Peyer's patch (tissue), 4 donors: ENCODE results near the gene OR2W3. TPM values are rescaled to one million over a fixed set of nuclear protein-coding genes. Genes with fewer than 3 reads are reported as not detected.

Experiments used
- DNase-seq, 3 donors: peaks; one replicate each; pipeline ENCODE4 v3.0.0-alpha.2; 2017 to 2019
- H3K27ac ChIP-seq, 4 donors: fragments of 200-600 bp; sonication (generic); one replicate each; pipeline ENCODE4 v1.5.1; 2016 to 2019
- H3K27me3 ChIP-seq, 2 donors: fragments of 200-600 bp; sonication (generic); one replicate each; pipeline ENCODE4 v1.5.1; 2019
- H3K36me3 ChIP-seq, 3 donors: fragments of 200-600 bp; sonication (generic); one replicate each; pipeline ENCODE4 v1.5.1; 2016 to 2019
- H3K4me1 ChIP-seq, 4 donors: fragments of 200-600 bp; sonication (generic); one replicate each; pipeline ENCODE4 v1.5.1; 2016 to 2019
- H3K4me3 ChIP-seq, 4 donors: fragments of 200-600 bp; sonication (generic); 1 replicate in 3 of 4; 2 replicates in 1 of 4; pipeline ENCODE4 v1.5.1; 2016 to 2019; ENCODE audit warnings: mild to moderate bottlenecking in 1 of 4
- H3K9me3 ChIP-seq, 4 donors: fragments of 200-600 bp; sonication (generic); one replicate each; pipeline ENCODE4 v1.5.1; 2016 to 2019; ENCODE audit warnings: mild to moderate bottlenecking in 1 of 4
- POLR2A ChIP-seq, 2 donors: fragments of 450-650 bp; IDR thresholded peaks; one replicate each; pipeline ENCODE4 v1.5.1; 2017; ENCODE audit warnings: antibody characterized with exemption in 2 of 2, mild to moderate bottlenecking in 2 of 2, moderate library complexity in 2 of 2
- total RNA-seq, 4 donors: library from RNA; depleted of rRNA; stranded (reverse); fragments of >200 nt; gene quantifications; one replicate each; pipeline ENCODE4 v1.1.0, GENCODE V29; 2016
- TF ChIP-seq, protein P1 (sequence below), 6 experiments: fragments of 450-650 bp in 4 of 6; fragments of 200-600 bp in 2 of 6; sonication (generic) in 1 of 6; IDR thresholded peaks; one replicate each; pipeline ENCODE4 v1.5.1; 2017 to 2019; ENCODE audit warnings: antibody characterized with exemption in 6 of 6, mild to moderate bottlenecking in 3 of 6, moderate library complexity in 1 of 6

OR2W3 gene
- 1 to 10 TPM in 1 of 4 donors, not detected in 3; 2.5 TPM for total RNA-seq

DNA sequence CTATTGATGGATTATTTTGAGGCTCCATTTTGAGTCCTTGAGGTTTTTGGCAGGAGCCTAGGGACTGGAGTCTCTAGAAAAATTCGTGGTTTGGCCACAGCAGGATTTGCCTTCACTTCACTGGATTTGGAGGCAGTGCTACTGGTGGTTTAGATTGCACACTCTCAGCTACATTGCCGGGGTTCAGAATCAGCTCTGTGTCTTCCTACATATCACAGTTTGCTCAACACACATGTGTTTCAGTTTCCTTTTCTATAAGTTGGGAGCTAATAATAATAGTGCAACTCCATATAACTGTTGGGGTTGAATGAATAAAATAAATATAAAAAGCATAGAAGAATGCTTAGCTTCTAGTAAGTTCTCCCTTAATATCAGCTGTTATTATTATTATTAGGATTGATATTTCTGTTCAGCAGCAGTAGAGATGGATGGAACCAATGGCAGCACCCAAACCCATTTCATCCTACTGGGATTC lies at the start of gene OR2W3:
TSS of gene OR2W3 (plus strand) at position 425 of the 475 bp plus-strand sequence. CDS start at position 425, 0 bp downstream.
- Histone ChIP-seq H3K4me1 (no peaks in the 10 kb centered on the region), H3K4me3 (no peak within 1 kb of the TSS), H3K36me3 (no peaks in the 10 kb centered on the region), H3K9me3 (no peaks in the 10 kb centered on the region), H3K27ac (no peak within 1 kb of the TSS), H3K27me3 (no peaks in the 10 kb centered on the region)
- no peak for TF ChIP-seq POLR2A (IDR thresholded peaks at IDR 0.05)
- TF ChIP-seq, protein P1, sequence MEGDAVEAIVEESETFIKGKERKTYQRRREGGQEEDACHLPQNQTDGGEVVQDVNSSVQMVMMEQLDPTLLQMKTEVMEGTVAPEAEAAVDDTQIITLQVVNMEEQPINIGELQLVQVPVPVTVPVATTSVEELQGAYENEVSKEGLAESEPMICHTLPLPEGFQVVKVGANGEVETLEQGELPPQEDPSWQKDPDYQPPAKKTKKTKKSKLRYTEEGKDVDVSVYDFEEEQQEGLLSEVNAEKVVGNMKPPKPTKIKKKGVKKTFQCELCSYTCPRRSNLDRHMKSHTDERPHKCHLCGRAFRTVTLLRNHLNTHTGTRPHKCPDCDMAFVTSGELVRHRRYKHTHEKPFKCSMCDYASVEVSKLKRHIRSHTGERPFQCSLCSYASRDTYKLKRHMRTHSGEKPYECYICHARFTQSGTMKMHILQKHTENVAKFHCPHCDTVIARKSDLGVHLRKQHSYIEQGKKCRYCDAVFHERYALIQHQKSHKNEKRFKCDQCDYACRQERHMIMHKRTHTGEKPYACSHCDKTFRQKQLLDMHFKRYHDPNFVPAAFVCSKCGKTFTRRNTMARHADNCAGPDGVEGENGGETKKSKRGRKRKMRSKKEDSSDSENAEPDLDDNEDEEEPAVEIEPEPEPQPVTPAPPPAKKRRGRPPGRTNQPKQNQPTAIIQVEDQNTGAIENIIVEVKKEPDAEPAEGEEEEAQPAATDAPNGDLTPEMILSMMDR (IDR thresholded peaks at IDR 0.05) = no peak
- DNase-seq = no peak

DNA sequence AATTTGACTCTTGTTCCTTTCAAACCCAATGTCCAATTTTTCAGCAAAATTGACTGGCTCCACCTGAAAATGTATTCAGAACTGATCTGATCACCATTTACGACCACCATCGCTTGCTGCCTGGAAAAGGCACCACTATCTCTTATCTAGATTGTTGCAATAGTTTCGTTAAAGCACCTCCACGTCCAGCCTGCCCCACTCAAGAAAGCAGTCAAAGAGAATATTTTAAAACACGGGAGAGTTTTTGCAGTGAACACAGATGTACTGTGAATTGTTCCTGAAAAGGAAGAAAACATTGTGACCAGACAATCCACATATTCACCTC lies 49.7 kb upstream of the OR2W3 start:
- DNase-seq = no peak
- no peak overlapping the region for H3K4me3 ChIP-seq
- no peaks in the 10 kb centered on the region for H3K9me3 ChIP-seq
- no peaks in the 10 kb centered on the region for H3K27me3 ChIP-seq
- H3K4me1 ChIP-seq = no peaks in the 10 kb centered on the region
- TF ChIP-seq POLR2A (IDR thresholded peaks at IDR 0.05) = no peak
- TF ChIP-seq, protein P1 (IDR thresholded peaks at IDR 0.05) = no peak
- H3K27ac ChIP-seq = no peak overlapping the region
- no peaks in the 10 kb centered on the region for H3K36me3 ChIP-seq

DNA sequence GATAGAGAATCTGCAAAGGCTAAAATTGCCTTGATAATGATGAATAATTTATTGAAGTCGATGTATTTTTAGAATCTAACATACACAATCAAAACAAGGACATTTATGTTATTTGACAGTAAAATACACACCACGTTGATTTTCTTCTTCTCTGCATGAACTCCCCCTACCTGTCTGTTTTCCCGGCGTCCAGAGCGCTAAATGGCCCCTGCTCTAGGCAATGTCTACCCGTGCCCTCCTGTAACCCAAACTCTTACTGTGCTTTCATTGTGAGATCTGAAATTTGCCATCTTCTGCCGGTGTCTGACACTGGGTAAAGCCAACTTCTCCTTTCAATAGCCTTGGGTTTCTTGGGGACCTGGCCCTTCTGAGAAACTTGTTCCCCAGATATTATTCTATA lies 47.0 kb upstream of the OR2W3 start:
- DNase-seq = no peak
- no peaks in the 10 kb centered on the region for H3K9me3 ChIP-seq
- no peaks in the 10 kb centered on the region for H3K36me3 ChIP-seq
- H3K4me3 ChIP-seq = no peak overlapping the region
- no peak overlapping the region for H3K27ac ChIP-seq
- H3K27me3 ChIP-seq = no peaks in the 10 kb centered on the region
- TF ChIP-seq POLR2A (IDR thresholded peaks at IDR 0.05) = no peak
- TF ChIP-seq, protein P1 (IDR thresholded peaks at IDR 0.05) = no peak
- H3K4me1 ChIP-seq = no peaks in the 10 kb centered on the region

DNA sequence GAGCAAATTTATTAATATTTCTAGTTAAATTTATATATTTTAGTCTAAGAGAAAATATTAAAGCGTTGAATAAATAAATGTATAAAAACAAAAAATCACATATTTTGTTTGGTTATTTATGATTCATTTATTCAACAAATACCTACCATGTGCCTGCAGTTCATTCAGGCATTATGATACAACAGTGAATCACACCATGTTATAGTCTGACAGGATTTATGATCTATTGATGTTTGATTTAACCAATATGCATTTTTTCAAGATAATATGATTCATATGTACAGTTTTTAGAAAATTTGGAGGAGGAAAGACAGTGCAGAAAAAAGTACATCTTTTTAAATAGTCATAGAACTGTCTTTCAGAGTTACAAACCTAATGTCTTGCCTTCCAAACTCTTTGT lies 45.8 kb upstream of the OR2W3 start:
- TF ChIP-seq, protein P1 (IDR thresholded peaks at IDR 0.05) = no peak
- no peak for TF ChIP-seq POLR2A (IDR thresholded peaks at IDR 0.05)
- H3K4me1 ChIP-seq = no peaks in the 10 kb centered on the region
- no peaks in the 10 kb centered on the region for H3K36me3 ChIP-seq
- no peak for DNase-seq
- H3K4me3 ChIP-seq = no peak overlapping the region
- H3K9me3 ChIP-seq = no peaks in the 10 kb centered on the region
- no peak overlapping the region for H3K27ac ChIP-seq
- H3K27me3 ChIP-seq = no peaks in the 10 kb centered on the region

DNA sequence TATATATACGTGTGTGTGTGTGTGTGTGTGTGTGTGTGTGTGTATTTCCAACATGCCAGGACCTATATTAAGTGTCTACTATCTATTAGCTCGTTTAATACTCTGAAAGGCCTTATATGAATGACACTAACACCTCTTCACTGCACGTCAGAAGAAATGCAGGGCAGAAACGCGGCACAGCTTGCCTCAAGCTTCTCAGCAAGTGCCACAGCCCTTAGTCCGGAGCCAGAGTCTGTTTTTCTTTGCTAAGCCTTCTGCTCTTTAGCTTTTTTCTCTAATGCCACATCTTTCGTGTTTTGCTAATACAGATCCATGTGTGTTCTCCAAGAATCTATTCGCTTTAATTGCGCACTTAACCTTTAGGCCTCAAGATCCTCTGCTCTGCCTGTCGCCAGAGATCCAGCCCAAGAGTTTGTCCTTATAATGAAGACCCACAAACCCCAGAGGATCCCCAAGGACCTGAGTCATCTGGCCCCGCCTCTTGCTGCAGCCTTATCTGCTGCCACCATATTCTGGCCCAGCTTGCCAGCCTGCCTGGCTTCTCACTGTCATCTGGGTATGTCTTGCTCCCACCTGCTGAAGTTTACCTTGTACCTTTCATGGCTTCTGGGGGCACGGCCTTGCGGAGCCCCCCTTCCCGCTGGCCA lies 40.4 kb upstream of the OR2W3 start:
- Histone ChIP-seq H3K36me3 (no peaks in the 10 kb centered on the region), H3K4me3 (no peak overlapping the region), H3K4me1 (no peaks in the 10 kb centered on the region), H3K27ac (no peak overlapping the region), H3K9me3 (no peaks in the 10 kb centered on the region), H3K27me3 (no peaks in the 10 kb centered on the region)
- TF ChIP-seq, protein P1 (IDR thresholded peaks at IDR 0.05) = no peak
- TF ChIP-seq POLR2A (IDR thresholded peaks at IDR 0.05) = no peak
- DNase-seq = no peak

DNA sequence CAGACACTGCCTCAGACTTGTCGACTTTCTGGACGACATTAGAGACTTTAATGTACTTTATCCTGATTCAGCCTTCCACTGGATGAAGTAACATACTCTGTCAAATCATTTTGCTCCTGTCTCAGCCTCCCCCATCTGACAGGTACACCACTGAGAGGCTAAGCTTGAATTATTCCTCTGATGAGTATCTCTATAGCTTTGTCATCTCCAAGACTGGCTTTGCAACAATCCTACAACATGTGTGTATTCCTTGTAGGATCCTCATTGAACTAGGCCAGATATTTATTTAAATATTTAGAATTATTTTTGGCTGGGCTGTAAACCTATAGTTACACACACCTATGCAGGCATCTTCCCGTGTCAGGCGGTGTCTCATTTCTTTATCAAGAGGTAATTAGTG lies 39.5 kb upstream of the OR2W3 start:
- no peaks in the 10 kb centered on the region for H3K4me1 ChIP-seq

More for the DNA sequence above, 39.5 kb upstream of the OR2W3 start:
- no peaks in the 10 kb centered on the region for H3K27me3 ChIP-seq
- no peaks in the 10 kb centered on the region for H3K9me3 ChIP-seq
- TF ChIP-seq, protein P1 (IDR thresholded peaks at IDR 0.05) = no peak
- TF ChIP-seq POLR2A (IDR thresholded peaks at IDR 0.05) = no peak
- no peak for DNase-seq
- H3K27ac ChIP-seq = no peak overlapping the region
- no peaks in the 10 kb centered on the region for H3K36me3 ChIP-seq
- no peak overlapping the region for H3K4me3 ChIP-seq
